NCI-H2107 treated with DMSO at 0.1 percent for 48 hours (cell line): Measurements from ENCODE around the gene EFNB2.

Source experiments
- DNase-seq: peaks from one replicate; lab custom pipeline; 2025; ENCODE audit not compliant: unreplicated experiment; lab: John Stamatoyannopoulos, UW

Gene EFNB2

GRCh38 chr13:106487129-106487528, 48.3 kb downstream of the EFNB2 start:
- no peak for DNase-seq

- DNase-seq = no peak
Measured at GRCh38 chr13:106486287-106486686, 49.2 kb downstream of the EFNB2 start.

GRCh38 chr13:106484537-106485193, 50.8 kb downstream of the EFNB2 start:
- no peak for DNase-seq

- DNase-seq = no peak
Measured at GRCh38 chr13:106484084-106484483, 51.4 kb downstream of the EFNB2 start.

GRCh38 chr13:106481919-106482318, 53.5 kb downstream of the EFNB2 start:
- no peak for DNase-seq

- DNase-seq = no peak
Measured at GRCh38 chr13:106480351-106480910, 55.0 kb downstream of the EFNB2 start.

- no peak for DNase-seq
Measured at GRCh38 chr13:106479929-106480328, 55.5 kb downstream of the EFNB2 start.

- DNase-seq = no peak
Measured at GRCh38 chr13:106478116-106478515, 57.3 kb downstream of the EFNB2 start.

GRCh38 chr13:106477303-106477702, 58.2 kb downstream of the EFNB2 start:
- no peak for DNase-seq

- no peak for DNase-seq
Measured at GRCh38 chr13:106475852-106476251, 59.6 kb downstream of the EFNB2 start.

GRCh38 chr13:106474912-106475311, 60.5 kb downstream of the EFNB2 start:
- DNase-seq = no peak

GRCh38 chr13:106473154-106473553, 62.3 kb downstream of the EFNB2 start:
- DNase-seq = no peak

- DNase-seq = no peak
Measured at GRCh38 chr13:106472621-106473020, 62.8 kb downstream of the EFNB2 start.

GRCh38 chr13:106471957-106472543, 63.4 kb downstream of the EFNB2 start:
- no peak for DNase-seq

GRCh38 chr13:106470576-106470975, 64.9 kb downstream of the EFNB2 start:
- DNase-seq = no peak

- no peak for DNase-seq
Measured at GRCh38 chr13:106468744-106469590, 66.5 kb downstream of the EFNB2 start.

GRCh38 chr13:106468207-106468606, 67.3 kb downstream of the EFNB2 start:
- DNase-seq = no peak

- DNase-seq = no peak
Measured at GRCh38 chr13:106467427-106468122, 67.9 kb downstream of the EFNB2 start.

- DNase-seq = no peak
Measured at GRCh38 chr13:106466691-106467426, 68.6 kb downstream of the EFNB2 start.

GRCh38 chr13:106464076-106464475, 71.4 kb downstream of the EFNB2 start:
- no peak for DNase-seq
